GM12878 (cell line): Measurements from ENCODE around the gene PTPRM. TPM values are rescaled to one million over a fixed set of nuclear protein-coding genes. Genes with fewer than 3 reads are reported as not detected.

Experiments
- BCL11A ChIP-seq: IDR thresholded peaks from 2 replicates; pipeline ENCODE4 v1.6.1; 2011; ENCODE audit warnings: low read depth, low read length
- CHD4 ChIP-seq: fragments of 200-600 bp; sonication (generic); IDR thresholded peaks from 2 replicates; pipeline ENCODE4 v1.6.1; 2016; ENCODE audit warnings: mild to moderate bottlenecking
- CREM ChIP-seq: IDR thresholded peaks from 2 replicates; pipeline ENCODE4 v1.6.1; 2014; ENCODE audit warnings: antibody characterized with exemption, low read depth
- HDGF ChIP-seq: fragments of 450-650 bp; IDR thresholded peaks from 2 replicates; pipeline ENCODE4 v1.6.1; 2016; ENCODE audit warnings: antibody characterized with exemption
- IRF4 ChIP-seq: IDR thresholded peaks from 2 replicates; pipeline ENCODE4 v1.6.1; 2011; ENCODE audit warnings: low read depth, low read length
- JUND ChIP-seq: IDR thresholded peaks from 2 replicates; pipeline ENCODE4 v1.6.1; 2012; ENCODE audit warnings: low read depth, mild to moderate bottlenecking, low read length, improper control_type of control experiment, moderate library complexity
- MTA2 ChIP-seq: fragments of 450-650 bp; IDR thresholded peaks from 2 replicates; pipeline ENCODE4 v1.6.1; 2016; ENCODE audit warnings: low read depth, mild to moderate bottlenecking, moderate library complexity
- NR2C2 ChIP-seq: IDR thresholded peaks from 2 replicates; pipeline ENCODE4 v1.6.1; 2011; ENCODE audit warnings: borderline replicate concordance, low read depth; ENCODE audit not compliant: control insufficient read depth, insufficient read length
- NR2F1 ChIP-seq: fragments of 450-650 bp; conservative IDR thresholded peaks from 2 replicates; pipeline ENCODE4 v1.6.1; 2017; ENCODE audit warnings: mild to moderate bottlenecking
- NRF1 ChIP-seq: conservative IDR thresholded peaks from 2 replicates; pipeline ENCODE4 v1.6.1; 2011; ENCODE audit warnings: mild to moderate bottlenecking, low read depth, low read length, improper control_type of control experiment
- PAX5 ChIP-seq: IDR thresholded peaks from 2 replicates; pipeline ENCODE4 v1.6.1; 2011; ENCODE audit warnings: low read depth, low read length, borderline replicate concordance
- SMAD1 ChIP-seq: fragments of 450-650 bp; IDR thresholded peaks from 2 replicates; pipeline ENCODE4 v1.6.1; 2018; ENCODE audit warnings: mild to moderate bottlenecking, low read depth; ENCODE audit not compliant: partially characterized antibody
- SMARCA5 ChIP-seq: fragments of 450-650 bp; IDR thresholded peaks from 2 replicates; pipeline ENCODE4 v1.6.1; 2017; ENCODE audit warnings: mild to moderate bottlenecking
- SPI1 ChIP-seq: IDR thresholded peaks from 2 replicates; pipeline ENCODE4 v1.6.1; 2011; ENCODE audit warnings: low read depth, mild to moderate bottlenecking, low read length, moderate library complexity, borderline replicate concordance; ENCODE audit not compliant: insufficient read depth
- TCF3 ChIP-seq: IDR thresholded peaks from 2 replicates; pipeline ENCODE4 v1.6.1; 2012; ENCODE audit warnings: low read depth, mild to moderate bottlenecking, low read length, borderline replicate concordance; ENCODE audit not compliant: insufficient read depth
- ZNF622 ChIP-seq: fragments of 450-650 bp; IDR thresholded peaks from 2 replicates; pipeline ENCODE4 v1.6.1; 2017; ENCODE audit warnings: mild to moderate bottlenecking, inconsistent platforms
- polyA plus RNA-seq, 11 experiments: library from polyadenylated mRNA; depleted of rRNA in 4 of 11; unstranded in 6 of 11; stranded (reverse) in 5 of 11; fragments of >200 nt; fragmentation: Nextera tagmentation in 4 of 11; fragmentation: Illumina TruSeq in 1 of 11; extraction: Ambion mirVana in 4 of 11; extraction: Trizol in 1 of 11; gene quantifications; 1 replicate in 1 of 11; 2 replicates in 10 of 11; pipeline versions ENCODE4 v1.2.1 to v1.2.3, GENCODE V29; 2011 to 2016; ENCODE audit warnings: inconsistent platforms in 2 of 11, missing spikeins in 2 of 11, low read depth in 1 of 11
- total RNA-seq, 4 experiments: library from RNA; depleted of rRNA in 3 of 4; stranded (reverse); fragments of >200 nt in 3 of 4; fragmentation: Illumina TruSeq in 1 of 4; extraction: Trizol in 1 of 4; gene quantifications; 2 replicates each; pipeline versions ENCODE4 v1.2.1 to v1.2.3, GENCODE V29; 2013 to 2021
- TF ChIP-seq, protein P1 (sequence below): fragments of 450-650 bp; formaldehyde crosslinking; IDR thresholded peaks from 2 replicates; pipeline ENCODE4 v1.4.0; 2022; ENCODE audit warnings: mild to moderate bottlenecking, moderate library complexity
- TF ChIP-seq, protein P2 (sequence below): IDR thresholded peaks from 2 replicates; pipeline ENCODE4 v1.6.1; 2011; ENCODE audit warnings: borderline replicate concordance, low read depth, mild to moderate bottlenecking, moderate library complexity, mixed read lengths, low read length; ENCODE audit not compliant: insufficient read depth; ENCODE audit errors: extremely low read length
- TF ChIP-seq, protein P3 (sequence below), 3 experiments: IDR thresholded peaks in 2 of 3; conservative IDR thresholded peaks in 1 of 3; 2 replicates each; pipeline ENCODE4 v1.5.1; 2011; ENCODE audit warnings: low read depth in 3 of 3, low read length in 3 of 3, mild to moderate bottlenecking in 3 of 3, control low read depth in 2 of 3, moderate library complexity in 2 of 3, inconsistent platforms in 1 of 3, mixed read lengths in 1 of 3; ENCODE audit not compliant: control insufficient read depth in 2 of 3, insufficient read depth in 1 of 3; ENCODE audit errors: extremely low read depth in 1 of 3
- TF ChIP-seq, protein P4 (sequence below): fragments of 450-650 bp; IDR thresholded peaks from 2 replicates; pipeline ENCODE4 v1.6.1; 2014; ENCODE audit warnings: mild to moderate bottlenecking

Gene PTPRM
- total and polyA plus RNA-seq, 10 of the 15 experiments (the other 5 are each of a cell fraction or from before 2014, with no cell fraction given): 0.07 to 22.6 (median 0.60) TPM

DNA sequence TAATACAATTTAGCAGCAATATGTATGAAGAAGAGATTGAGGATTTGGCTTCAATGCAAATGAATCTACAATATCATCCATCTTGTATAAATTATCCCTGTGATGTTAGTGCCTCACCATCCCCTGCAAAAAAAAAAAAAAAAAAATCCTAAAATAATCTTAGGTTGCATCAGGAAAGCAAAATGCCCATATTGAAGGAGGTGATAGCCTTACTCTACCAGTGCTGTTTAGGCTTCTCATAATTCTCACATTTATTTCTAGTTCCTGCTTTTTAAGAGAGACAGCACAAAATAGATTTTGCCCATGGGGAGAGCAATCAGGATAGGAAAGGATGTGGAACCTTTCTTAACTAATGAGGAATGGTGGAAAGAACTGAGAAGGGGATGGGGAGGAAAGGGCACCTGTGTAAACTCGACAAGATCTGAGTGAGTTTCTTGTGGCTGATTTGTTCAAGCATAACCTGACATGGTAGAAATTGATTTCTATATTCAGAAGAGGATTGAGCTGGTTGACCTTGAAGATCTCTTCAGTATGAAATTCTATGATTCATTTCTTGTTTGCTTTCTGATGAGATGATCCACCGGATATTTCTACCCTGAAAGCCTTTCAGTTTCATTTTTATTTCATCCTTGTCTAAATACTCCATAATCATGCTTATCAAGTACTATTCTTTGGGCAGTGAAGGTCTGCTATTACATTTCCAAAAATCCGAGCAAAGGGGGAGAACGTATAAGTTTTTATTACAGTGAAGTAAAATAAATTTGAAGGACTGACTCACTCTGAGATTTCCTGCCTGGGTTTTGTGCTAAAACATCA is 391.2 kb downstream of the PTPRM start (continued):
- TF ChIP-seq, protein P1, sequence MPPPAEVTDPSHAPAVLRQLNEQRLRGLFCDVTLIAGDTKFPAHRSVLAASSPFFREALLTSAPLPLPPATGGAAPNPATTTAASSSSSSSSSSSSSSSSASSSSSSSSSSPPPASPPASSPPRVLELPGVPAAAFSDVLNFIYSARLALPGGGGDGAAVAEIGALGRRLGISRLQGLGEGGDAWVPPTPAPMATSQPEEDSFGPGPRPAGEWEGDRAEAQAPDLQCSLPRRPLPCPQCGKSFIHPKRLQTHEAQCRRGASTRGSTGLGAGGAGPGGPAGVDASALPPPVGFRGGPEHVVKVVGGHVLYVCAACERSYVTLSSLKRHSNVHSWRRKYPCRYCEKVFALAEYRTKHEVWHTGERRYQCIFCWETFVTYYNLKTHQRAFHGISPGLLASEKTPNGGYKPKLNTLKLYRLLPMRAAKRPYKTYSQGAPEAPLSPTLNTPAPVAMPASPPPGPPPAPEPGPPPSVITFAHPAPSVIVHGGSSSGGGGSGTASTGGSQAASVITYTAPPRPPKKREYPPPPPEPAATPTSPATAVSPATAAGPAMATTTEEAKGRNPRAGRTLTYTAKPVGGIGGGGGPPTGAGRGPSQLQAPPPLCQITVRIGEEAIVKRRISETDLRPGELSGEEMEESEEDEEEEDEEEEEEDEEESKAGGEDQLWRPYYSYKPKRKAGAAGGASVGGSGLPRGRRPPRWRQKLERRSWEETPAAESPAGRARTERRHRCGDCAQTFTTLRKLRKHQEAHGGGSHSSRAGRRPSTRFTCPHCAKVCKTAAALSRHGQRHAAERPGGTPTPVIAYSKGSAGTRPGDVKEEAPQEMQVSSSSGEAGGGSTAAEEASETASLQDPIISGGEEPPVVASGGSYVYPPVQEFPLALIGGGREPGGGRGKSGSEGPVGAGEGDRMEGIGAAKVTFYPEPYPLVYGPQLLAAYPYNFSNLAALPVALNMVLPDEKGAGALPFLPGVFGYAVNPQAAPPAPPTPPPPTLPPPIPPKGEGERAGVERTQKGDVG: no peak
- TF ChIP-seq, protein P2, sequence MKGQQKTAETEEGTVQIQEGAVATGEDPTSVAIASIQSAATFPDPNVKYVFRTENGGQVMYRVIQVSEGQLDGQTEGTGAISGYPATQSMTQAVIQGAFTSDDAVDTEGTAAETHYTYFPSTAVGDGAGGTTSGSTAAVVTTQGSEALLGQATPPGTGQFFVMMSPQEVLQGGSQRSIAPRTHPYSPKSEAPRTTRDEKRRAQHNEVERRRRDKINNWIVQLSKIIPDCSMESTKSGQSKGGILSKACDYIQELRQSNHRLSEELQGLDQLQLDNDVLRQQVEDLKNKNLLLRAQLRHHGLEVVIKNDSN: no peak
- TF ChIP-seq JUND: no peak
- TF ChIP-seq ZNF622: no peak
- no peak for TF ChIP-seq IRF4
- peak; percentile 42; the same call in 1 of the 2 replicates for TF ChIP-seq PAX5
- TF ChIP-seq SPI1: no peak
- TF ChIP-seq, protein P3, sequence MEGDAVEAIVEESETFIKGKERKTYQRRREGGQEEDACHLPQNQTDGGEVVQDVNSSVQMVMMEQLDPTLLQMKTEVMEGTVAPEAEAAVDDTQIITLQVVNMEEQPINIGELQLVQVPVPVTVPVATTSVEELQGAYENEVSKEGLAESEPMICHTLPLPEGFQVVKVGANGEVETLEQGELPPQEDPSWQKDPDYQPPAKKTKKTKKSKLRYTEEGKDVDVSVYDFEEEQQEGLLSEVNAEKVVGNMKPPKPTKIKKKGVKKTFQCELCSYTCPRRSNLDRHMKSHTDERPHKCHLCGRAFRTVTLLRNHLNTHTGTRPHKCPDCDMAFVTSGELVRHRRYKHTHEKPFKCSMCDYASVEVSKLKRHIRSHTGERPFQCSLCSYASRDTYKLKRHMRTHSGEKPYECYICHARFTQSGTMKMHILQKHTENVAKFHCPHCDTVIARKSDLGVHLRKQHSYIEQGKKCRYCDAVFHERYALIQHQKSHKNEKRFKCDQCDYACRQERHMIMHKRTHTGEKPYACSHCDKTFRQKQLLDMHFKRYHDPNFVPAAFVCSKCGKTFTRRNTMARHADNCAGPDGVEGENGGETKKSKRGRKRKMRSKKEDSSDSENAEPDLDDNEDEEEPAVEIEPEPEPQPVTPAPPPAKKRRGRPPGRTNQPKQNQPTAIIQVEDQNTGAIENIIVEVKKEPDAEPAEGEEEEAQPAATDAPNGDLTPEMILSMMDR (IDR thresholded peaks at IDR 0.05 in 2 of 3, conservative IDR thresholded peaks at IDR 0.05 in 1 of 3; ENCODE audit: control insufficient read depth in 2 of 3, extremely low read depth in 1 of 3, insufficient read depth in 1 of 3, low read depth in 3 of 3, low read length in 3 of 3): no peak
- 0 out of 2 replicates have a peak, but pooled peaks have one; percentile 15 for TF ChIP-seq BCL11A
- no peak for TF ChIP-seq SMAD1
- TF ChIP-seq, protein P4, sequence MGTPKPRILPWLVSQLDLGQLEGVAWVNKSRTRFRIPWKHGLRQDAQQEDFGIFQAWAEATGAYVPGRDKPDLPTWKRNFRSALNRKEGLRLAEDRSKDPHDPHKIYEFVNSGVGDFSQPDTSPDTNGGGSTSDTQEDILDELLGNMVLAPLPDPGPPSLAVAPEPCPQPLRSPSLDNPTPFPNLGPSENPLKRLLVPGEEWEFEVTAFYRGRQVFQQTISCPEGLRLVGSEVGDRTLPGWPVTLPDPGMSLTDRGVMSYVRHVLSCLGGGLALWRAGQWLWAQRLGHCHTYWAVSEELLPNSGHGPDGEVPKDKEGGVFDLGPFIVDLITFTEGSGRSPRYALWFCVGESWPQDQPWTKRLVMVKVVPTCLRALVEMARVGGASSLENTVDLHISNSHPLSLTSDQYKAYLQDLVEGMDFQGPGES: no peak
- TF ChIP-seq SMARCA5: no peak
- no peak for TF ChIP-seq NRF1
- TF ChIP-seq TCF3: no peak
- TF ChIP-seq HDGF: no peak
- TF ChIP-seq NR2F1: 0 out of 2 replicates have a peak, but pooled peaks have one; percentile 36
- no peak for TF ChIP-seq CREM
- no peak for TF ChIP-seq NR2C2
- no peak for TF ChIP-seq CHD4
- peak; percentile 17; the same call in 1 of the 2 replicates for TF ChIP-seq MTA2
